MM.1S (cell line): ENCODE data around the gene C1orf232.
A peak's percentile ranks its signal among the peaks of the same experiment; 100 is the strongest.

Experiments
- DNase-seq: peaks from one replicate; pipeline ENCODE4 v3.0.0-alpha.2; 2015
- H2AFZ ChIP-seq: fragments of 300-600 bp; sonication (generic); 2 replicates; pipeline ENCODE4 v1.6.0; 2016; ENCODE audit warnings: antibody characterized with exemption, low read length
- H3F3A ChIP-seq: fragments of 300-600 bp; sonication (generic); 2 replicates; pipeline ENCODE4 v1.6.1; 2016; ENCODE audit warnings: mild to moderate bottlenecking, antibody characterized with exemption, low read length, moderate library complexity, mixed read lengths; ENCODE audit not compliant: insufficient read depth
- H3K27ac ChIP-seq: fragments of 300-600 bp; sonication (generic); 2 replicates; pipeline ENCODE4 v1.5.1; 2016; ENCODE audit warnings: mild to moderate bottlenecking, low read length
- H3K27me3 ChIP-seq: fragments of 300-600 bp; sonication (generic); replicated peaks from 2 replicates; pipeline ENCODE4 v1.6.0; 2016; ENCODE audit warnings: low read length; ENCODE audit not compliant: insufficient read depth
- H3K36me3 ChIP-seq: fragments of 300-600 bp; sonication (generic); replicated peaks from 2 replicates; pipeline ENCODE4 v1.6.1; 2016; ENCODE audit warnings: mild to moderate bottlenecking, low read length, mixed read lengths; ENCODE audit not compliant: insufficient read depth
- H3K4me1 ChIP-seq: fragments of 300-600 bp; sonication (generic); 2 replicates; pipeline ENCODE4 v1.6.1; 2016; ENCODE audit warnings: low read length, mixed read lengths
- H3K4me2 ChIP-seq: fragments of 300-600 bp; sonication (generic); 2 replicates; pipeline ENCODE4 v1.6.0; 2016; ENCODE audit warnings: low read depth, low read length
- H3K4me3 ChIP-seq: fragments of 300-600 bp; sonication (generic); 2 replicates; pipeline ENCODE4 v1.5.1; 2016; ENCODE audit warnings: low read length, mixed read lengths
- H3K79me2 ChIP-seq: fragments of 300-600 bp; sonication (generic); 2 replicates; pipeline ENCODE4 v1.6.1; 2016; ENCODE audit warnings: mixed run types, low read length, mixed read lengths
- H3K9ac ChIP-seq: fragments of 300-600 bp; sonication (generic); 2 replicates; pipeline ENCODE4 v1.6.1; 2016; ENCODE audit warnings: low read length, mixed read lengths
- H3K9me2 ChIP-seq: fragments of 300-600 bp; sonication (generic); replicated peaks from 2 replicates; pipeline ENCODE4 v1.6.1; 2016; ENCODE audit warnings: mild to moderate bottlenecking, low read length, mixed read lengths; ENCODE audit not compliant: insufficient read depth
- H3K9me3 ChIP-seq: fragments of 300-600 bp; sonication (generic); replicated peaks from 2 replicates; pipeline ENCODE4 v1.6.1; 2016; ENCODE audit warnings: mild to moderate bottlenecking, low read length, mixed read lengths; ENCODE audit not compliant: insufficient read depth
- H4K20me1 ChIP-seq: fragments of 300-600 bp; sonication (generic); 2 replicates; pipeline ENCODE4 v1.6.1; 2016; ENCODE audit warnings: mild to moderate bottlenecking, low read length, moderate library complexity, mixed read lengths; ENCODE audit not compliant: insufficient read depth
- CTCF ChIP-seq: fragments of 300-600 bp; sonication (generic); IDR thresholded peaks from 2 replicates; pipeline ENCODE4 v1.5.1; 2016; ENCODE audit warnings: antibody characterized with exemption, low read length, mixed read lengths
- EZH2 ChIP-seq: fragments of 300-600 bp; sonication (generic); optimal IDR thresholded peaks from 2 replicates; pipeline ENCODE3; 2017; ENCODE audit warnings: low read depth, mild to moderate bottlenecking, antibody characterized with exemption, low read length, mixed read lengths
- EZH2phosphoT487 ChIP-seq: fragments of 300-600 bp; sonication (generic); IDR thresholded peaks from 2 replicates; pipeline ENCODE4 v1.6.1; 2018; ENCODE audit warnings: antibody characterized with exemption, low read length

The C1orf232 gene

GRCh38 chr1:26122988-26123973, 45.5 kb downstream of the C1orf232 start:
- no peak overlapping the region for H3K4me2 ChIP-seq
- H3K9me3 ChIP-seq = no peaks in the 10 kb centered on the region
- peaks cover 38% of the 10 kb centered on the region for H3F3A ChIP-seq
- H4K20me1 ChIP-seq = no peaks in the 10 kb centered on the region
- H3K27me3 ChIP-seq = no peaks in the 10 kb centered on the region
- DNase-seq = no peak
- H3K27ac ChIP-seq = no peak overlapping the region
- H3K79me2 ChIP-seq = peaks cover 43% of the 10 kb centered on the region
- H3K9ac ChIP-seq = no peak overlapping the region
- TF ChIP-seq EZH2 (no peak), CTCF (no peak), EZH2phosphoT487 (no peak)
- no peaks in the 10 kb centered on the region for H3K9me2 ChIP-seq
- H3K4me1 ChIP-seq = peaks cover 43% of the 10 kb centered on the region
- 0 out of 2 replicates have a peak, but pooled peaks cover 6% of the 10 kb centered on the region for H3K36me3 ChIP-seq
- H2AFZ ChIP-seq = no peak overlapping the region
- H3K4me3 ChIP-seq = no peak overlapping the region

- Histone ChIP-seq H3K27ac (no peak overlapping the region), H3K9me3 (no peaks in the 10 kb centered on the region), H3K4me1 (peaks cover 40% of the 10 kb centered on the region), H4K20me1 (no peaks in the 10 kb centered on the region), H3K36me3 (0 out of 2 replicates have a peak, but pooled peaks cover 6% of the 10 kb centered on the region), H2AFZ (no peak overlapping the region), H3K4me2 (no peak overlapping the region), H3K9me2 (no peaks in the 10 kb centered on the region), H3K79me2 (peaks cover 55% of the 10 kb centered on the region), H3K4me3 (no peak overlapping the region), H3F3A (peaks cover 35% of the 10 kb centered on the region), H3K27me3 (no peaks in the 10 kb centered on the region), H3K9ac (no peak overlapping the region)
- no peak for DNase-seq
- TF ChIP-seq EZH2phosphoT487 (no peak), CTCF (no peak), EZH2 (no peak)
Observed at GRCh38 chr1:26121854-26122773, 46.6 kb downstream of the C1orf232 start.

- peak overlapping the region; percentile 4; the same call in 1 of the 2 replicates for H3K9ac ChIP-seq
- peaks cover 20% of the 10 kb centered on the region for H3F3A ChIP-seq
- TF ChIP-seq EZH2 (no peak), CTCF (peak; percentile 12; the same call in 1 of the 2 replicates)
- H4K20me1 ChIP-seq = no peaks in the 10 kb centered on the region
- no peaks in the 10 kb centered on the region for H3K9me2 ChIP-seq
- DNase-seq = peak; percentile 71
- 0 out of 2 replicates have a peak, but pooled peaks cover 6% of the 10 kb centered on the region for H3K36me3 ChIP-seq
- peak overlapping the region; percentile 72 for H3K4me2 ChIP-seq
- H3K27ac ChIP-seq = peak overlapping the region; percentile 73
- peak overlapping the region; percentile 38 for H3K4me3 ChIP-seq
- H2AFZ ChIP-seq = no peak overlapping the region
- H3K9me3 ChIP-seq = no peaks in the 10 kb centered on the region
- H3K79me2 ChIP-seq = peaks cover 63% of the 10 kb centered on the region
- H3K27me3 ChIP-seq = no peaks in the 10 kb centered on the region
- peaks cover 27% of the 10 kb centered on the region for H3K4me1 ChIP-seq
Observed at GRCh38 chr1:26119892-26120608, 48.7 kb downstream of the C1orf232 start.
